GM19351 (cell line): ENCODE measurements around the gene HOXC12.

Experiments
- ATAC-seq: cut with Tn5 transposase; IDR thresholded peaks from one replicate; pipeline ENCODE4 v1.9.1; 2021; ENCODE audit warnings: mild to moderate bottlenecking, moderate library complexity; ENCODE audit not compliant: unreplicated experiment

HOXC12 gene, protein sequence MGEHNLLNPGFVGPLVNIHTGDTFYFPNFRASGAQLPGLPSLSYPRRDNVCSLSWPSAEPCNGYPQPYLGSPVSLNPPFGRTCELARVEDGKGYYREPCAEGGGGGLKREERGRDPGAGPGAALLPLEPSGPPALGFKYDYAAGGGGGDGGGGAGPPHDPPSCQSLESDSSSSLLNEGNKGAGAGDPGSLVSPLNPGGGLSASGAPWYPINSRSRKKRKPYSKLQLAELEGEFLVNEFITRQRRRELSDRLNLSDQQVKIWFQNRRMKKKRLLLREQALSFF

DNA sequence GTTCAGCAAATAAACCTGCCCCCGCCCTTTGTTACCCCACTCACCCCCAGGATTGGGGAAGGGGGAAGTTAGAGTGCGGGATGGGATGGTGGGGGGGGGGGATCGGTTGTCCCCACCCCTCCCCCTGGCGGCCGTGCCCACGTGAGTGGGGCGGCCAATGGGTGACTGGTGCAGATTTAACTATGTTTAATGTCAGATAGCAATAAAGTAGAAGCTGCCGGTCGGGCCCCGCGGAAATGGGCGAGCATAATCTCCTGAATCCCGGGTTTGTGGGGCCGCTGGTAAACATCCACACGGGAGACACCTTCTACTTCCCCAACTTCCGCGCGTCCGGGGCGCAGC, at the start of gene HOXC12:
Gene HOXC12, plus strand, starts transcription at position 210 of the 342 bp plus-strand sequence. Its CDS starts 27 bp downstream, at position 237.
- no peak for ATAC-seq

DNA sequence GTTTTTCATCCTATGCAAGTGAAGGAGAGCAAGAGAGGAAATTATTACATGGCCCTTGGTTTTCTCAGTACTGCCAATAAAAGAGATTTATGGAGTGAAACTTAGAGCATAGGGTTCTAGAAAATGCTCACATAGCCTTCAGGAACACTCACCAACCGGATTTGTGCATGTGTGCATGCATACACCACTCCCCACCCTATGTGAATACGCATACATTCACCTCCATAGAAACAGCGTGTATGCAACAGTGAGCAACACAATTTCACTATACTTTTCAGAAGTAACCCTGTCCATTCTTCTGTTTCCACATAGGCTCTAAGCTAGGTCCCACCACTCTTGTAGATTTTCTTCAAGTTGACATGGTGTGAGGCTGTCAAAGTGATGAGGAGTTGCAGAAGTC, 47.6 kb upstream of the HOXC12 start:
- ATAC-seq = no peak

DNA sequence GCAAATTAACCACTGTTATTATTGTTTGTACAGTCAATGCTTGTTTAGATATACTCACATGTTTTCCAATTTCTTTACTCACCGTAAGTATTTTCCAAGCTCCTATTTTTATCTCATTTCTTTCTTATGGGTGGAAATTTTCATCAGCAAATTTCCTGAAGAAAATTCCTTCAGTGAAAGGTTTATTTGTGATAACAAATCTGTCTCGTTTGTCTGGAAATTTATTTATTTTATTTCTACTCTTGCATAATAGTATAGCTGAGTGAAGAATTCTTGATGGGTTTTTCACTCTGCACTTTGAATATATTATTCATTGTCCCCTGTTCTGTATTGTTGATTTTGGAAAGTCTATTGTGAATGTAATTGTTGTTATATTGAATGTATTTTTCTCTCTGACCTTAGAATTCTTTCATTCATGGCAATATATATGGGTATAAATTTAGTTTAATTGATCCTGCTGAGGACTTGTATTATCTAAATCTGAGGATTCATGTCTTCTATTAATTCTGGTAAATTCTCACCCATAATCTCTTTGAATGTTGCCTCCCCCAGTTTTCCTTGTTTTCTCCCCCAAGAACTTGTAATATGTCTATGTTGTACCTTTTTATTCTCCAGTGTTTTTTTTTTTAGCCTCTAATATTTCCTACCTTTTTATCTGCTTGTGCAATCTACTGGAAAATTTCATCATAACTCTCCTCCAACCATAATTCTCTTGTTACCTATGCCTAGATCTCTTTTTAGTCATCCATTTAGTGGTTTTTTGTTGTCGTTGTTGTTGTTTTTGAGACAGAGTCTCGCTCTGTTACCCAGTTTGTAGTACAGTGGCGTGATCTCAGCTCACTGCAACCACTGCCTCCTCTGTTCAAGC, 37.7 kb upstream of the HOXC12 start:
- ATAC-seq = no peak

DNA sequence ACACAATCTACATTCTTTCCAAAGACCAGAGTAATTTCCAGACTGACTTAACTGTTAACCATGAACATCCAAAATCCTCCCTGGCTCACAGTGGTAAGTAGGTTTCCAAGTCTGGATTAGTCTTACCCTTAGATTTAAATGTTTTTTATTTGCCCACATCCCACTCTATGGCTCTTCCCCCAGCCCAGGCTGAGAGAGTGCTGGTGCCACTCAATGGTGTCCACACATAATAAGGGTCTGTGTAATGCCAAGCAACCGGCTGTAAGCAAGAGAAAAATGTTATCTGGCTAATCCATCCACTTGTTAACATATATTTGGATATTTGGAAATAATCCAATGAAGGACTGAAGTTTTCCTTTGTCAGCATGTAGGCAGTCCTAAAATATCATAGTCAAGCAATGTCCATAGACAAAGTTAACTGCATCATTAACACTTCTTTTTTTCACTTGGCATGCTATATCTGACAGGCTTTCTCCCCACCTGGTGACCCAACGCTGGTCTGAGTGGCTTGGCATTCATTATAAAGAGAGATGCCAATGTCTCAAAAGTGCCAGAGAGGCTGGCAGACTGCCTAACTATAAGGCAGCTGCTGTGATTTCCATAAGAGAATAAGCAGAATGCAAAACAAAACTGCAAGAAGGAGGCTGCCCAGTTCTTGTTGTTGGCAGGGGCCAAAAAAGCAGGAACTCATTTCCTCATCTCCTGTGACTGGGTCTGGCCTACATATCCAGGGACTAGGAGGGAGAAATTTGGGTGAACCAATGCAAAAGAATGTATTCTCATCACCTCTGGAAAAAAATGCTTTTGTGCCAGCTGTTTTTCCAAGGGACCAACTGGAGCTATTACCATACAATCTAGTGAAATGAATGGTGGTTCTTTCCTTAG, 29.9 kb upstream of the HOXC12 start:
- no peak for ATAC-seq

DNA sequence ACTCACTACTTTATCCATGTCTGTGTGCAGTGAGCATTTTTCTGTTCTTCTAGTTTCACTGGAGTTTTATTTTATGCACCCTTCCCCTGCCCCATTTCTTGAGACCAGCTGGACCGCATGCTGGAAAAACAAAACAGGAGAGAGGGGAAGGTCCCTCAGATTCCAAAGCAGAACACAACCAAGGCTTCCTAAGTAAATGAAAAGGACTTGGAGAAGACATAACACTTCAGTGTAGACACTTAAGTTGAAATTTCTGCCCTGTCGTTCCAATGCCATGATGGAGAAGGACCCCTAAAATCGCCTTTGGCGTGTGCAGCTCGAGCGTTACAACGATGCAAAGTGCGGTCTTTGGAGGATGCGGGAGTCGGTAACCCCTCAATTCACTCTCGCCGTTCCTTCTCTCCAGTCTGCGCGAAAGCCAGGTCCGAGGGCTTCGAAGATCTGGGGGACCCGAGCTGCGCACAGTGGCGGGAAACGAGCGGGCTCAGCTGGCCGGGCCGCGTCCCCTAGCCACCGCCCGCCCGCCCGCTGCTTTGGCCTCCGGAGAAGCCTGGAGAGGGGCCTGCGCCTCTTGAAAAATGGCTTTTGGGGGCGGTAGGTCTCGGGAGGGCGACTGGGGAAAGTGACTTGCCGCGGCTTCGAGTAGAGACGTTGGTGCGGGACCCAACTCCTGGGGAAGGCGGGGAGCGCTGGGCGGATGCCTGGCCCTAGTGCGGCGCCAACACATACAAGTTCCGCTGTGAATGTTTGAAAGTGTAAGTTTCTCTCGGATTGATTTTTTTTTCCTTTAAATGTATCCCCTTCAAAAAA, 27.3 kb upstream of the HOXC12 start:
- ATAC-seq = no peak

DNA sequence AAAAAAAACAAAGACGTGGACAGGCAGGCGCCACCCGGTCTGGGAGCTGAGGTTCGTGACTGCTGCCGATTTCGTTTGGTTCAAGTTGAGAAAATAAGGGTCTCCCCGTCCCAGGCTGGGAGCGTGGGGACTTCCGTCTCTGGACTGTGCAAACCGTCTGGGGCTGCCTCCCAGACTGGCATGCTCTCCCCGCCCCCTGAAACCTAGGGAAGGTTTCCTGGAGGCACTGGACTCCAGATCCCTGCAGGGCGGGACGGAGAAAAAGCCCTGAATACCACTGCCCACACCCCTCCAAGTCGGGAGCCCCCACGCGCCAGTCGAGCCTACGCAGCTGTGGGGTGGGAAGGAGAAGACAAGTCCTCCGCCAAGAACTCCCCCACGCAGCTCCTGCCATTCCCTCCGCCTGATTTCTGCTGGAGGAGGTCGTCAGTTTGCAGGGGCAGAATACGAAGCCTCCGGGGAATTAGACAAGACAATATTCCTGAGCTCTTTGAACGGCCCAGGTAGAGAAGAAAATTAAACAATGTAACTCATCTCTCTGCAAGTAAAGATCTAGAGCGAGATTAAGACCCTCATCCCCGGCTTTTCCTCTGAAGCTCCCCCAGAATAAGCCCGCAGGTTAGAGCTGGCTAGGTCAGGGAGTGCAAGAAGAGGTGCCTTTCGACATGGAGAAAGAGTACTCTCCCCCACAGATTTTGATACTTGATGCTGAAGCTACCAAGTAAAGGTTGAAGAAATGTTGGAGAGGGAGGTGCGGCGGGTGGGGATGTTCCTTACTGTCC, 26.5 kb upstream of the HOXC12 start:
- no peak for ATAC-seq

DNA sequence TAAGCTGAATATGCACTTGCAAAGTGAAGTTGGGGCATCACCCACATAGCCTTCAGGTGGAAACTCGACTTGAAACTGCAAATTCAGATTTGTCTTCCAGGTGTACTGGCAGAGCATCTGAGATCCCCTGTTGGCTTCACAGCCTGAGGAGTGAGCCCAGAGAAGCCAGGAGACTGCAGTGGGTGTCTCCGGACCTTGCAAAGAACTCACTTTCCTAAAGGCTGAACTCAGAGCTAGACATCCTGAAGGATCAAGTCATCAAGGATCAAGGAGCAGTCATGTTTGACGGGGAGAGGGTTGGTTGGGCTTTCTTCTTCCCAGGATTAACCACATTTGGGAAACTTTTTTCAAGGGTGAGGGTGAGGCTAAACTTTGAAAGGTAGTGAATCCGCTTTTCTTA, 25.2 kb upstream of the HOXC12 start:
- no peak for ATAC-seq

DNA sequence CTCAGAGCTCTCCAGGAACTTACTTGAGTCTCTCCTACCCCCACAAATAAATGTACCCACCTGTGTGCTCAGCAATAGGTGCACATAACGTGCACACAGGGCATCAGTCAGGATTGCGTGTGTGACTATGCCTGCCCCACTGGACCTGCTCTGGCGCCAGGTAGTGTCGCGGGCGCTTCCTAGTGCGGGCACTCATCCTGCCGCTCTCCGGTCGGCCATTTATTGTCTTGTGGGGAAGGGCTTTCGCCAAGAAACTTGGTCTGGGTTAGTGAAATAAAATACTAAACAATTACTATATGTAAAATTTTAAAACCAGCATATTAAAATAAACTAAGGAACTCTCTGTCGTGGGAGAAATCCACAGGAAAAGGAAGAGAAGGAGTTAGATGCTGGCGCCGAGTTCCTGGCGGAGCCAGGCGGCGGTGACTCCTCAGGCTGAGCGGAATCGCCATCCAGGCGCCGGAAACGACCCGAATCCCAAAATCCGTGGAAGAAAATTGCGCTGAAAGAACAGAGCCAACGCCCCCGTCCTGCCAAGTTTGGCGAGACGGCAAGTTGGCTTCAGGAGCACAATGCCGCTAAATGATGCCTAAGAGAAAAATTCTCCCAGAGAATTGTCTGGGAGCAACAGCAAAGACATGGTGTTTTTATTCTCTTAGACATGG, 24.0 kb upstream of the HOXC12 start:
- ATAC-seq = no peak

DNA sequence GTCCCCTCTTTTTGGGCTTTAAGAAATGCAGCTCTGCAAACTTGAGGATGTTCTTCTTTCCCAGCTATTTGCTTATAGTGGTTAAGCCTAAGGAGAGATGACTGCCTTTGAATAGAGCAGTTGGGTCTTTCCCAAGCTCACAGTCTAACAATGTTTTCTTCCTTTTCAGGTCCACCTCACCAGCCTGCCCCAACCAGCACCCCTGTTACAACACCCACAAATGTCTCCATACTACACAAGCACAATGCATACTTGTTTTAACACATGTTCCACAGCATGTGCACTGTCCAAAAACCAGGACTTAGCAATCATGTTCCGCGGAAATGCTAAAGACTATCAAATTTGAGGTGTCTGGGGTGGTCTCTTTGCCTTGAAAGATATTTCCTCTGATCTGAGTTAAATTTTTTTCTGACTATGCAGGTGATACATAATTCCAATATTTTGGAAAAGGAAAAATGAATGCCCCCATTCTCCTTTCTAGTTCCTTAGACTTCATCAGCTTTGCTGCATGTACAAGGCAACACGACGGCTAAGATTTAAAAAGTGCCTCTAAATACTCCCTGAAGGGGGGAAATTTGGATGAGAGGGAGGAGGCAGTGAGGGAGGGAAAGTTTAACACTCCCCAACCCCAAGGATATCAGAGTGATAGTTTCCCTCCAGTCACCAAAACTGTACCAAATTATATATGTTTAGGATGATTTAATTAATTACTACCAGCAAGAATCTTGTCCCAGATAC, 22.7 kb upstream of the HOXC12 start:
- ATAC-seq = no peak

DNA sequence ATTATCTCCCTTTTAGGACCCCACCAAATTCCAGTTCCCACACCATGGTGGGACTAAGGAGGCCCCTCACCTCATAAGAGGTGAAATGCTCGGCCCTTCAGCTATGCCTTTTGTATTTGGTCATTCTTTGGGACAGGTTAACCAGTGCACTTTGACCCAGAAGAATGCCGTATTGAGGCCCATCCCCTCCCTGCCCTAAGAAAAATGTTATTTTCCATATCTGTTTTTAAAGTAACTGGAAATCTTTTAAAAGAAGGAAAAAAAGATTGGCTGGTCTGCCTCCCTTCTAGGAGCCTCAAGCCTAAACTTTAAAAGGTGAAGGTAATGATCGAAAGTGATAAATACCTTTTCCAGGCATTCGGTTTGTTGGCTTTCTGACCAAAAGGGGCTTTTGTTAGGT, 21.8 kb upstream of the HOXC12 start:
- no peak for ATAC-seq

DNA sequence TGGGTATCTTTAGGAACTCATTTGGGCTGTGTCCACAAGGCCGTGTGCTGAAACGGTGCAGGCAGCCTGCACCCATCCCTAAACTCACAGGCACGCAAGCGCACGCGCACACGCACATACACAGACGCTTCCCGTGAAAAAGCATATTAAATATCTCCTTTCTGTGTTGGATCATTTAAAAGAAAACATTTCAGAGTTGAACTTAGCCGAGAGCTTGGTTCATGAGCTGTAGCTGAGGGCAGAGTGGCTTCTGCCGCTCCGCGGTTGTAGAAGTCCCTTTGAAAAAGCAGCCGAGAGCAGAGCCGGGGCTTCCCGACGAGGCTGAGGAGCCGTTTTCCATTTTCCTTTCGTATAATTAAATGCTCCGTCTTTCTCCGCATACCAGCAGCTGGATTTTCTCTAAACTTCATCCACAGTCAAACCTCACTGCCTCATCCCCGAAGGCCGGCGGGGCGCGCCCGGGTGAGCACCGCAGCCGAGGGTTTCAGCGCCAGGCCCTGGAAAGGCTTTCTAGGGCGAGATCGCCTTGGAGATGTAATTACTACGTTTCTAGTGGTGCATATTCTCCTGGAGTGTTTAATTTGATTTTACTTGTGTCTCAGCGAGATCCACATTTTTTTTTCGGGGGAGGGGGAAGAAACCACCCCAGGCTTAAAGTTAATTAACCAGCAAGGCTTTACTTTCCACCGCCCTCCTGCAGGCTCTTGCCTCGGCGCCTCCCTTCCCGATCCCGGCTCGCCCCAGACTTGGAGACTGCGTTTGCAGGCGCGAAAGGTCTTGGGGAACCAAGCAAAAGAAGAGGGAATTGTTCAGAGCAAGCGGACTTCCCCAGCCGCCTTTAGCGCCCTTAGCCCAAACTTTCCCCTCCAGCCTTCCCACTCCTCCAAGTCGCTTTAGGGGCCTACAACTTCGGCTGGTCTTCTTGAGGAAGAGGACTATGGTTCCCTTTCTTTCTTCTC, 19.0 kb upstream of the HOXC12 start:
- ATAC-seq = no peak

DNA sequence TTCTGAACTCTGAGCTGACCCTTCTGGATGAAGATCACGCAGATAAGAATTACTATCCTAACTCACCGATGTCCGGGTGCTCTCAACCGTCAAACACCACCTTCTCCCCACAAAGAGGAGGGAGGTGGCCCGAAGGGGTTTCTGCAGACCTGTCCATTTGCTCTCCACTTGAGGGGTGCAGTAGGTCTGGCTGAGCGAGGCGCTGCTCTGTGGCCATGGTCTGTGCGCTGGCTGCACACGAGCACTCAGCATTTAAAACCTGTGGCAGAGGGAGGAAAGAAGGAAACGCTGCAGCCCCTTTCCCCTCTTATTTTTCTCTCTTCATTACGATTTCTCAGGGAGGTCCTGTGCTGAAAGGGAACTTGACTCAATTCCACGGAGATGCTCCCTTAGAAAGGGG, 17.6 kb upstream of the HOXC12 start:
- no peak for ATAC-seq

DNA sequence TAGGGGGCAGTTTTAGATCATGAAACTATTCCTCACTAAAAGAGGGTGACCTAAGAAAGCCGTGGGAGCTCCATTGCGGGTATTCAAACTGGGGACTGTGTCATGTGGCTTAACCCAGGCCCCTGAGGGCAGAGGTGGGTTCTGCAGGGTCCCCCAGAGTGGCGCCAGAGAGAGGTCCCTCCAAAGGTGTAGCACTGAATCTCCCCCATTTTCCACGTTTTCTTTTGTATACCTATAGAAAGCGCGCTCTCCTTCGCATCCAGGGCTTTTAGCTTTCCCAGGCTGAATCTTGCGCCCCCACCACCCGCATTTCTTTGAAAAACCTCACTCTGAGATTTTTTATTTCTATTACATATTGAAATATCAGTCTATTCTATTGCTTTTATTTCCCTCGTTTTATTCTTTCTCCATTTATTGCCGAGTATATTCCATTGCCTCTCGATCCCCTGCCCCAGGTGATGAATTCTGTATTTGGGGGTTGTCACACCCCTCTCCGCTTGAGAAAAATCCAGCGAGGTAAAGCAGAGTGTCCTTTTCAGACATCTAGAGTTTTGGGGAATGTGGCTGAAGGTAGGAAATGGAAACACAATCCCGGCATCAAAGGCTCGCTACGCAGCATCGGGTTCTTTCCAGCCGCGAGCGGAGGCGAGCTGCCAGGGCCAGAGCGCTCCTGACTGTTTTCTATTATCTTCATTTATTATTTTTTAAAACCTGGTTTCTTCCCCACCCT, 16.9 kb upstream of the HOXC12 start:
- no peak for ATAC-seq

DNA sequence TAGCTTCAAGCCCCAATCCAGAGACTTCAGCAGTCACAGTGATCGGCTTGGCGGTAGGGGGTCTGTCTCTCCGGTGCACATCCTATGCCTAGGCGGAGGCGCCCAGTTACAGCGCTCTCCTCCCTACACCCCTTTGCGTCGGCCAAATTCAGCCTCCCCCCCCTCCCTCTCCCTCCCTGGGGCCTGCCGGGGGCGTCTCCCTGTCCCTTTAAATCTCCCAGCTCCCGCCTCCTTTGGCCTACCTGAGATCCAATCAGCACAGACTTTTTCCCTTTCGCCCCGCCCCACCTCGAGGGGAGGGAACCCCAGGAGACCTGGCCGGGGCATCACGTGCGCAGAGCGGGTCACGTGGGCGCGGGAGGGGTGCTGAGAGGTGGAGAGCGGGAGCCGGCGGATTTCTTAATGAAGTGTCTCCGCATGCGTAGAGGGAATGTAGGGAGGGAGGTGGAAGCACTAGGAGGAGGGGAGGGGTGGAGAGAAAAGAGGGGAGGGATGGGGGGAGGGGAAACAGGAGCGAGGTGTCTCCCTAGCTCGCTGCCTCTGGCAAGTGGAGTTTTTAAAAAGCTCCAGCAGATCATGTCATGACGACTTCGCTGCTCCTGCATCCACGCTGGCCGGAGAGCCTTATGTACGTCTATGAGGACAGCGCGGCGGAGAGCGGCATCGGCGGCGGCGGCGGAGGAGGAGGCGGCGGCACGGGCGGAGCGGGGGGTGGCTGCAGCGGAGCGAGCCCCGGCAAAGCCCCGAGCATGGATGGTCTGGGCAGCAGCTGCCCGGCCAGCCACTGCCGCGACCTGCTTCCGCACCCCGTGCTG, 16.2 kb upstream of the HOXC12 start, which contains the start of gene HOXC13:
Gene HOXC13, plus strand, starts transcription at position 506 of the 815 bp plus-strand sequence. Its CDS starts 76 bp downstream, at position 582.
- no peak for ATAC-seq

DNA sequence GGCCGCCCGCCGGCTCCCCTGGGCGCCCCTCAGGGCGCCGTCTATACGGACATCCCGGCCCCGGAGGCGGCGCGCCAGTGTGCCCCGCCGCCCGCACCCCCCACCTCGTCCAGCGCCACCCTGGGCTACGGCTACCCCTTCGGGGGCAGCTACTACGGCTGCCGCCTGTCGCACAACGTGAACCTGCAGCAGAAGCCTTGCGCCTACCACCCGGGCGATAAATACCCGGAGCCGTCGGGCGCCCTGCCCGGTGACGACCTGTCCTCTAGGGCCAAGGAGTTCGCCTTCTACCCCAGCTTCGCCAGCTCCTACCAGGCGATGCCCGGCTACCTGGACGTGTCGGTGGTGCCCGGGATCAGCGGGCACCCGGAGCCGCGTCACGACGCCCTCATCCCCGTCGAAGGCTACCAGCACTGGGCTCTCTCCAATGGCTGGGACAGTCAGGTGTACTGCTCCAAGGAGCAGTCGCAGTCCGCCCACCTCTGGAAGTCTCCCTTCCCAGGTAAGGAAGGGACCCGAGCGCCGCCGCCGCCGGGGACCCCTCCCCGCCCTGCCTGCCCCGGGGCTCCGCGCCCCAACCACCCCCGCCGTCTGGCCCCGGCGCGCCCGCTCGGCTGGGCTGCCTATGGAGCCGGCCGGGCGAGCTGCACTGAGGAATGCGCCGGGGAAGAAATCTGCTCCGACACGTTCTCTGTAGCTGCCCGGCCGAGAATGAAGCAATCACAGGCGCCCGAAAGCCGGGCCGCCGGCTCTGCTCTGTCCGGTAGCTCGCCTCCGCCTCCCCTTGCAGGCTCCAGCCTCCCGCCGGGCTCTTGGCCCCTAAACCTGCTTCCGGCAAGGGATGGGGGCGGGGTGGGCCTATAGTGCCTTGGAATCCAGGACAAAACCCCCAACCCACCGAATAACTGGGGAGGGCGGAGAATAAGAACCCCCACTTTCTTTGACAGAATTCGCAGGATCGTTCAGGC, 15.3 kb upstream of the HOXC12 start:
- no peak for ATAC-seq
